T47D (cell line): ENCODE results near the gene ACR.
"Not testable (repeated sequence)": the region's sequence is repeated elsewhere in the genome, so short reads cannot be mapped to it uniquely, and the experiment has no call there.

Source experiments
- DNase-seq, 2 experiments: peaks; one replicate each; pipeline versions ENCODE4 v3.0.0 to v3.0.0-alpha.2; 2011 to 2012; ENCODE audit warnings: low read depth in 1 of 2, low spot score in 1 of 2
- JUND ChIP-seq: IDR thresholded peaks from 2 replicates; pipeline ENCODE4 v1.6.1; 2012; ENCODE audit warnings: low read depth
- in situ Hi-C: cut with HindIII; loops from 2 replicates; pipeline ENCODE4 v1.10.0; 2016; ENCODE audit warnings: low sequenced_read_pairs, low pct_unique_long_range_greater_than_20kb

Gene ACR

DNA sequence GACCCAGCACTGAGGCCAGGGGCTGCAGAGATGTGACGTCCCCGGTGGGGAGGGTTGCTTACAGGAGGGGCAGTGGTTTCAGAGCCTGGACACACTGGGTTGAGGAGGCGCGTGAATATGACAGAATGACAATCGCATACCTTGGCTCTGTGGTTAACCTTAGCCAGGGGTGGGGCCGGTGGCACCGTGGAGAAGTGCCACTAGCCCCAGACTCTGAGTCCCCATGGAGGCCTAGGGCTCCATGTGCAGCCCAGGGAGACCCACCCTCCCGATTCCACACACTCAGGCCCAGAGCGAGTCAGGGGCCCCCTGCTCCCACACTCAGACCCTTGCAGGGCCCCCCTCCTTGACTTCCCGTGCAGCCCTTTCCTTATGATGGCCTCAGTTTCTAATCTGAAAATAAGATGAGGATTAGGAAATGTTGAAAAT, 3.6 kb upstream of the ACR start:
- DNase-seq = no peak
- in situ Hi-C loops = no loop called here
- TF ChIP-seq JUND = no peak

DNA sequence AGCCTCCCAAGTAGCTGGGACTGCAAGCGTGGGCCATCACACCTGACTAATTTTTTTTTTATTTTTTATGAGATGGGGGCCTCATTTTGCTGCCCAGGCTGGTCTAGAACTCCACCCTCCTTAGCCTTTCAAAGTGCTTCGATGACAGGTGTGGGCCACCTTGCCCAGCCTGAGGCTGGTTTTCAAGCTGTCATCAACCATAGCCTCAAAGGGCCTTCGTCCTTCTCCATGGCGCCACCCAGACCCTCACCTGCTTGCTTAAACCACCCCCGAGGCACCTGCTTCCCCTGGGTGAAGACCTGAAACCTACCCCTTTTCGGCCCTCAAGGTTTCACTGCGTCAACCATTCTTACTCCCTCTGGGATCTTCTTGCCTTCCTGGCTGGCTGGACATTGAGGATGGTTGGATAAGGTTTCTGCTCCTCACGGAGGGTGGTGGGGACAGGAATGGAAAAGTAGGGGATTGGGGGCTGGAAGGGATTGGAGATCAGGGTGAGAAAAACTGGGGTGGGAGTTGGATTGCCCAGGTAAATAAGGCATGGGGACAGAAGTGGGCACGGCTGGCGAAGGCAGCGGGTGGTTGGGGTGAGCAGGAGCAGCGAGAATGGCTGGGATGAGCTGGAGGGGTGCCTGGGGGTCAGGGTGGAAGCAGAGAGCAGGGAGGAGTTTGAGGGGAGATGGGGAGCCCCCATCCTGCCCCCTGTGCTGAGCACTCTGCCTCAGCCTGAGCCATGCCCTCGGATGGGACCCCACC, 2.8 kb upstream of the ACR start:
- in situ Hi-C loops = no loop called here
- TF ChIP-seq JUND = no peak
- DNase-seq = no peak

DNA sequence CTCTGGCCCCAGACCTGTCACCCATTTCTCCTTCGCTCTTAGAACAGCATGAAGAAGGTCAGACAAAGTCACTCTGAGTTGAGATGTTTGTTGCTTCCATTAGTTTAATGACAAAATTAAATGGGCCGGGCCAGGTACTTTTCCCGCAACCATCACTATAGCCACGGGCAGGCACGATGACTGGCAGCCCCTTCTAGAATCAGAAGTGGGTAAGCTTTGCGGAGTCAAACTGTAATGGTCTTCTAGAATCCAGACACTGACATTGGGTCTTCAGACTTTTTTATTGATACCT, 2.3 kb upstream of the ACR start:
- DNase-seq = no peak
- no peak for TF ChIP-seq JUND
- in situ Hi-C loops = no loop called here

DNA sequence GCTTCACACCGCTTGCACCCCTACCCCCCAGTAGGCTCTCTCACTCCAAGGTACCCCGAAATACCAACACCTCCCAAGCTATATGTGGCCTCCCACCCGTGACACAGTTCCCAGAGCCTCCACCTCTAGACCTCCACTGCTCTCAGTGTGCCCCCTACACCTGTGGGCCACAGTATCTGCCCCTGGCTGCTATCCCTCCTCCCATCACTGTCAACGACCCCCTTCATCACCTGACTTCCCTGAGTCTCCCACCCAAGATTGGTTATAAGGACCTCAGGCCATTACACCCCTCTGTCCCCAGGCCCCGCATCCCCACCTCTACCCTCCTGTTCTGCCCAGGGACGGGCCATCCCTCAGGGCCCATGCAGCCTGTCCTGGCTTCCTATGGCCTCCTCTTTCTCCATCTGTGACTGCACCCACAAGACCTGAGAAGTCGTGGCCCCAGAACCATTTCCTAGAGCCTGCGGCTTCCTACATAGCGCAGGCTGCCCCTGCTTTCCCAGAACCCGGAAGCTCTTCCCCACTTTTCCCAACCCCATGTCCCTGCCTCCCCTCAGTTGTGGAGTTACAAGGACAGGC, 734 bp downstream of the ACR start:
- DNase-seq = no peak
- in situ Hi-C loops = no loop called here
- TF ChIP-seq JUND = no peak

DNA sequence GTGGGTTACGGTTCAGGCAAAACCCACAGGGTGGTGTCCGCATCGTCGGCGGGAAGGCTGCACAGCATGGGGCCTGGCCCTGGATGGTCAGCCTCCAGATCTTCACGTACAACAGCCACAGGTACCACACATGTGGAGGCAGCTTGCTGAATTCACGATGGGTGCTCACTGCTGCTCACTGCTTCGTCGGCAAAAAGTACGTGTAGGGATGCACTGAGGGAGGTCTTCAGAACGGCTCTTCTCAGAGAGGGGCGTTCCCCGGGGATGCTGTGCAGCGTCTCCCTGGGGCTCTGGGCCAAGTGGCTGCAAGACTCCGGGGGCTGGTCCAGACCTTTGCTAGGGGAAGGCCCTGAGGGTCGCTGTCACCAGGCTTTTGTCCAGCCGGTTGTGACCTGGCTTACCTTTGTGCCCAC, 1.3 kb downstream of the ACR start:
- no peak for TF ChIP-seq JUND
- in situ Hi-C loops = no loop called here
- DNase-seq = no peak

DNA sequence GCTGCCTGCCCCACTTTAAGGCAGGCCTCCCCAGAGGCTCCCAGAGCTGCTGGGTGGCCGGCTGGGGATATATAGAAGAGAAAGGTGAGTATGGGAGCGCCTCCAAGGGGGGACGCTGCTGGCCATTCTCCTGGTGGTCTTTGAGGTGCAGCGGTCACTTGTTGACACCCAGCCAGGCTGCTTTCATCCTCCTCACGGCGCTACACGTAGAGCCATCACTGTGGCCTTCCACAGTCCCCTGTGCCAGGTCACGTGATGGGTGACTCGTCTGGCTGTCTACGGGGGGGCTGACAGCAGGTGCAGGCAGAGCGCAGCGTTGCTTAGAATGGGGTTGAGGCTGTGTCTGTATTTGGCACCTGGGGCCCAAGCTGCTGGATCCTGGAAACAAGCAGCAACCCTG, 1.9 kb downstream of the ACR start:
- in situ Hi-C loops = no loop called here
- DNase-seq = no peak

DNA sequence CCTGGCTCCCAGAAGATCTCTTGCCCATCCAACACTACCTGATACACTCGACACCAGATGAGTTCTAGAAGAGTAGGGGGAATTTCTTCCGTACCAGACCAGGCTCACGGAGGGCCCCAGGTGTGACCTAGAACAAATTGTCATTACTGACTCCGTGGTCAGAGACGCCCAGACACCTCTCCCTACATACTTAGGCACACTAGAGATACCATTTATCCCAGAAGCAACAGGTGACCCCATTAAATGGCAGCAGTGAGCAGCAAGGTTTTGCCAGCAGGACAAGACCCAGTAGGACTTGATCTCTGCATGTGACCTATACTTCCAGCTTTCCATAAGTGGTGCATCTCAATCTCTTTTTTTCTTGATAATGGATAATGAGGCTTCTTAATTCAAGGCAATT, 2.7 kb downstream of the ACR start:
- in situ Hi-C loops, DNase-seq: not testable (repeated sequence)

More for the DNA sequence above, 1.9 kb downstream of the ACR start:
- TF ChIP-seq JUND = no peak

DNA sequence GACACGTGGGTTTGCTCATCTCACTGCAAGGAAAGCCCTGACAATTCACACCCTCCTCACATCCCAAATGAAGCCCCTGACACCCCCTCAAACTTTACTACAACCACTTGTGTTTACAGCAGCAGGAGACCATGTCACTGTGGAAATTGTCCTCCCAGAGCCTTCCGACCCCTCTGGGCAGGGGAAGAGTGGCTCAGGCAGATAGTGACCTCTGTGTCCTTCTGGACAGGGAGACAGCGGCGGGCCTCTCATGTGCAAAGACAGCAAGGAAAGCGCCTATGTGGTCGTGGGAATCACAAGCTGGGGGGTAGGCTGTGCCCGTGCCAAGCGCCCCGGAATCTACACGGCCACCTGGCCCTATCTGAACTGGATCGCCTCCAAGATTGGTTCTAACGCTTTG, 6.4 kb downstream of the ACR start:
- DNase-seq, in situ Hi-C loops: not testable (repeated sequence)

DNA sequence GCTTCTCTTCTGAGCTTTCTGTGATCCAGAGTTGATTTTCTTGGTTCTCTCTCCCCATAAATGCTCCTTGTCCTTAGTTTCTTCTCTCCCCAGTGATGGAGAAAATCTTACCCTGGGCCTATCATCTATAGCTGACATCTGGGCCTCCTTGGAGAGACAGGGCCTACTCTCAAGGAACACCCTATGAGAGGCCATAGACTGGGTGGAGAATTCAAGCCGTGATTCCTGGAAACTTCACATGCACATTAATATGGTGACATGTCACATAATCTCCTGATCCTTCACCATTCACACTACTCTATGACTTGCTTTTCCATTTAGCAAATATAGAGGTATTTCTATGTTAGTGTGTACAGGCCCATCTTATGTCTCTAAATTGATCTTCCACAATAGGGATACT, 9.5 kb downstream of the ACR start:
- in situ Hi-C loops = not testable (repeated sequence)

DNA sequence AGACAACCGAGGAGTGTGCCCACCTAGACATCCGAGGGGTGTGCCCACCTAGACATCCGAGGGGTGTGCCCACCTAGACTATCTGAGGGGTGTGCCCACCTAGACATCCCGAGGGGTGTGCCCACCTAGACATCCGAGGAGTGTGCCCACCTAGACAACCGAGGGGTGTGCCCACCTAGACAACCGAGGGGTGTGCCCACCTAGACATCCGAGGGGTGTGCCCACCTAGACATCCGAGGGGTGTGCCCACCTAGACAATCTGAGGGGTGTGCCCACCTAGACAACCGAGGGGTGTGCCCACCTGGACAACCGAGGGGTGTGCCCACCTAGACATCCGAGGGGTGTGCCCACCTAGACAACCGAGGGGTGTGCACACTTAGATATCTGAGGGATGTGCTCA, 10.6 kb downstream of the ACR start:
- in situ Hi-C loops = not testable (repeated sequence)

More for the DNA sequence above, 9.5 kb downstream of the ACR start:
- not testable (repeated sequence) for DNase-seq

DNA sequence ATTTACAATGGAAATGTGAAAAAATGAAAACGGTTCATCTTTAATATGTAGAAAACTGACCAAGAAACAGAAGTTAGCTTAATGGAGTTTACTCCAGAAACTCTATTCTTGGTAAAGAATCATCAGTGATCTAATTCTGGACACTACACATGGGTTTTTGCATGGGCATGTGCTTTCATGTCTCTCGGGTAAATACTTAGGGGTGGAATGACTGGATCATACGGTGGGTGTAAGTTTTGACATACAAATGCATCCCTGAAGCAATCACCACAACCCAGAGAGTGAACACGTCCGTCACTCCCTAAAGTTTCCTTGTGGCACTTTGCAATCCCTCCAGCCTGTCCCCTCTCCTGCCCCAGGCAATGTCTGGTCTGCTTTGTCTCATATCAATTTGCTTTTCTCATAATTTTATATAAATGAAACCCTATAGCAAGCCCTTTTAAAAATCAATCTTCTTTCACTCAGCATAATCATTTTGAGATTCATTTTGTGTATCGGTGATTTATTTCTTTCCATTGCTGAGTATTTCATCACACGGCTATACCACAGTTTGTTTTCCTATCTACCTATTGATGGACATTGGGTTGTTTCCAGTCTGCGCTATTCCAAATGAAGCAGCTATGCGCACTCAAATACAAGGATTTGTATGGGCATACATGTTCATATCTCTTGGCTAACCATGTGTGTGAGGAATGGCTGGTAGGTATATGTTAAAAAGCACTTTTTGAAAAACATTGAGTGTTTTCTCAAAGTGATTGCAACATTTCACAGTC, 11.5 kb downstream of the ACR start:
- DNase-seq, in situ Hi-C loops: not testable (repeated sequence)

More for the DNA sequence above, 10.6 kb downstream of the ACR start:
- DNase-seq = not testable (repeated sequence)

DNA sequence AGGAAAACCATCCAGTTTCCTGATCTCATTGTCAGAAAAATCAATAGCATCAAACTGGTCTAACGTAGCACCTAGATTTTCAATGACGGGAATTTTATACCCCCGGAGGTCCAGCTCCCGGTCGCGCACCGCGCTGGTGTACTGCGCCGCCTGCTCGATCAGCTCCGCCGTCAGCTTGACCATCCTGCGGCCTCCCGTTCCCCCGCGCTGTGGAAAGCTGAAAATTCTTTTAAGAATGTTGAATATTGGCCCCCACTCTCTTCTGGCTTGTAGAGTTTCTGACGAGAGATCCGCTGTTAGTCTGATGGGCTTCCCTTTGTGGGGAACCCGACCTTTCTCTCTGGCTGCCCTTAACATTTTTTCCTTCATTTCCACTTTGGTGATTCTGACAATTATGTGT, 17.2 kb downstream of the ACR start:
- in situ Hi-C loops, DNase-seq: not testable (repeated sequence)

DNA sequence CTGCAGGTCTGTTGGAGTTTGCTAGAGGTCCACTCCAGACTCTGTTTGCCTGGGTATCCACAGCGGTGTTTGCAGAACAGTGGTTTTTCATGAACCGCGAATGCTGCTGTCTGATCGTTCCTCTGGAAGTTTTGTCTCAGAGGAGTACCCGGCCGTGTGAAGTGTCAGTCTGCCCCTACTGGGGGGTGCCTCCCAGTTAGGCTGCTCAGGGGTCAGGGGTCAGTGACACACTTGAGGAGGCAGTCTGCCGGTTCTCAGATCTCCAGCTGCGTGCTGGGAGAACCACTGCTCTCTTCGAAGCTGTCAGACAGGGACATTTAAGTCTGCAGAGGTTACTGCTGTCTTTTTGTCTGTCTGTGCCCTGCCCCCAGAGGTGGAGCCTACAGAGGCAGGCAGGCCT, 18.4 kb downstream of the ACR start:
- DNase-seq, in situ Hi-C loops: not testable (repeated sequence)

DNA sequence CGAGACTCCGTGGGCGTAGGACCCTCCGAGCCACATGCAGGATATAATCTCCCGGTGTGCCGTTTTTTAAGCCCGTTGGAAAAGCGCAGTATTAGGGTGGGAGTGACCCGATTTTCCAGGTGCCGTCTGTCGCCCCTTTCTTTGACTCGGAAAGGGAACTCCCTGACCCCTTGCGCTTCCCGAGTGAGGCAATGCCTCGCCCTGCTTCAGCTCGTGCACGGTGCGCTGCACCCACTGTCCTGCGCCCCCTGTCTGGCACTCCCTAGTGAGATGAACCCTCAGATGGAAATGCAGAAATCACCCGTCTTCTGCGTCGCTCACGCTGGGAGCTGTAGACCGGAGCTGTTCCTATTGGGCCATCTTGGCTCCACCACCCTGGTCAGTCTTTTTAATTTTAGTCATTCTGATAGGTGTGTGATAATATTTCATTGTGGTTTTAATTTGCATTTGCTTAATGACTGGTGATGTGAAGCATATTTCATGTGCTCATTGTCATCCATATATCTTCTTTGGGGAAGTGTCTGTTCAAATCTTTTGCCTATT, 19.0 kb downstream of the ACR start:
- DNase-seq, in situ Hi-C loops: not testable (repeated sequence)

DNA sequence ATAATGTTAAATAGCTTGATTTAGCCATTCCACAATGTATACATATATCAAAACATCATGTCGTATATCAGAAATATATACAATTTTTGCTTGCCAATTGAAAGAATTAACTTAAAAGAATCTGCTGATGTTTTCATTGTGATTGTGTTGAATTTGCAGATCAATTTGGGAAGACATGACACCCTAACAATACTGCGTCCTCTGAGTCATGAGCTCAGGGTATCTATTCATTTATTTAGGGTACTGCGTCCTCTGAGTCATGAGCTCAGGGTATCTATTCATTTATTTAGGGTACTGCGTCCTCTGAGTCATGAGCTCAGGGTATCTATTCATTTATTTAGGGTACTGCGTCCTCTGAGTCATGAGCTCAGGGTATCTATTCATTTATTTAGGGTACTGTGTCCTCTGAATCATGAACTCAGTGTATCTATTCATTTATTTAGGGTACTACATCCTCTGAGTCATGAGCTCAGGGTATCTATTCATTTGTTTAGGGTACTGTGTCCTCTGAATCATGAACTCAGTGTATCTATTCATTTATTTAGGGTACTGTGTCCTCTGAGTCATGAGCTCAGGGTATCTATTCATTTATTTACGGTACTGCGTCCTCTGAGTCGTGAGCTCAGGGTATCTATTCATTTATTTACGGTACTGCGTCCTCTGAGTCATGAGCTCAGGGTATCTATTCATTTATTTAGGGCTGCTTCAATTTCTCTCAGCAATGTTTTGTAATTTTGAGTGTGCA, 21.8 kb downstream of the ACR start:
- DNase-seq = peak in 1 of 2 experiments; percentile 14
- in situ Hi-C loops = not testable (repeated sequence)

DNA sequence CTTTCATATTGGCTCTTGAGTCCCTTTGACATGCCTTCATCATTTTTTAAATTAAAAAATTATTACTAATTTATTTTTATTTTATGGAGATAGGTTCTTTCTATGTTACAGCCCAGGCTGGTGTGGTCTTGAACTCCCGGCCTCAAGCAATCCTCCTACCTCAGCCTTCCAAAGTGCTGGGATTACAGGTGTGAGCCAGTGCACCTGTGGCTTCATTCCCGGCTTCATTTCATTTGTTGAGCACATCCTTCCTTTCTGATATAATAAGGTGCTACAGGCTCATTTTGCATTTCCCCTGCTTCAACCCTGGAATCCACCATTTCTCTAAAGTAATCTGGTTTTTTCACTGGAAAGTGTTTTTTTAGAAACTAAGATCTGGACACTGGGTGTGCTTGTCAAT, 23.8 kb downstream of the ACR start:
- in situ Hi-C loops, DNase-seq: not testable (repeated sequence)

DNA sequence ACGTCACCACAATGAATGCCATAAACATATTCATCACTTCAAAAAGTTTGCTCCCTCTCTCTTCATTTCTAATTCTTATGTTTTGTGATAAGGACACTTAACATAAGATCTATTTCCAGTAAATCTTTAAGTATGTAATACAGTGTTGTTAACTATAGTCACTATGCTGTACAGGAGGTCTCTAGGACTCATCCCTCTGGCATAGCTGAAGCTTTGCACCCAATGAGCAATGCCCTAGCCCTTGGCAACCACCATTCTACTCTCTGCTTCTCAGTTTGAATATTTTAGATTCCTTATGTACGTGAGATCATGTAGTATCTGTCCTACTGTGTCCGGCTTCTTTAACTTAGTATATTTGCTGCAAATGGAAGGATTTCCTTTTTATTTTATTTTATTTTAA, 26.3 kb downstream of the ACR start:
- in situ Hi-C loops, DNase-seq: not testable (repeated sequence)
